Psoas muscle (tissue), 8 donors: ENCODE measurements around the gene EDN1. TPM values are rescaled to one million over a fixed set of nuclear protein-coding genes. Genes with fewer than 3 reads are reported as not detected.

ENCODE experiments used
- ATAC-seq, 4 donors: fragments of 200-7000 bp; cut with Tn5 transposase; one replicate each; pipeline ENCODE4 v1.9.1; 2020; ENCODE audit warnings: moderate library complexity in 3 of 4, mild to moderate bottlenecking in 2 of 4
- DNase-seq, 2 donors: peaks; one replicate each; pipeline ENCODE4 v3.0.0-alpha.2; 2020
- H3K27ac ChIP-seq: fragments of 200-600 bp; one replicate; pipeline ENCODE4 v1.8.0; 2022
- H3K27me3 ChIP-seq, 3 donors: fragments of 200-600 bp in 1 of 3; one replicate each; pipeline versions ENCODE4 v1.6.1 to v1.8.0; 2013 to 2022; ENCODE audit warnings: low read length in 2 of 3, mild to moderate bottlenecking in 2 of 3, moderate library complexity in 1 of 3; ENCODE audit not compliant: insufficient read depth in 3 of 3
- H3K36me3 ChIP-seq, 2 donors: fragments of 200-600 bp in 1 of 2; one replicate each; pipeline versions ENCODE4 v1.6.1 to v1.8.0; 2013 to 2022; ENCODE audit warnings: low read depth in 1 of 2, mild to moderate bottlenecking in 1 of 2, moderate library complexity in 1 of 2; ENCODE audit not compliant: insufficient read depth in 1 of 2
- H3K4me1 ChIP-seq: fragments of 200-600 bp; one replicate; pipeline ENCODE4 v1.8.0; 2022
- H3K4me3 ChIP-seq: fragments of 200-600 bp; one replicate; pipeline ENCODE4 v1.8.0; 2022; ENCODE audit warnings: mild to moderate bottlenecking
- H3K9me3 ChIP-seq: fragments of 200-600 bp; one replicate; pipeline ENCODE4 v1.8.0; 2022
- WGBS, 3 donors: extraction: QIAGEN DNeasy Blood & Tissue Kit; methylation state at CpG; one replicate each; pipeline versions ENCODE4 v1.1.6 to v1.1.7; 2013; 5-methylcytosine and 5-hydroxymethylcytosine counted together
- intact Hi-C, 2 donors: fragments of 100-400 bp; cut with DNase I; formaldehyde crosslinking; loops; one replicate each; pipeline versions ENCODE4 v1.11.0 to v1.14.2; 2022
- polyA plus RNA-seq, 3 donors: library from polyadenylated mRNA; stranded (reverse); fragments of 200-250 nt; gene quantifications; one replicate each; pipeline ENCODE4 v1.2.3, GENCODE V29; 2013
- total RNA-seq, 4 donors: library from RNA; stranded (reverse); fragmentation: NEBNext Ultra II Directional in 2 of 4; extraction: Animal tissue kit (Norgen Biotek cat#: 25700) in 2 of 4; gene quantifications; one replicate each; pipeline versions ENCODE4 v1.2.1 to v1.2.4, GENCODE V29; 2021 to 2023
- TF ChIP-seq, protein P1 (sequence below): fragments of 200-600 bp; IDR thresholded peaks from one replicate; pipeline ENCODE4 v1.8.0; 2022; ENCODE audit warnings: antibody characterized with exemption
- donor health status: healthy with polysubstance abuse.
- donor health status: DM: no; HTN: no; CAD: no; lungs with moderate emphysema.
- donor health status: Bipolar disorder and iron deficiency.
- donor health status: healthy.
- donor health status: DM: yes; HTN: yes; CAD: no.
- donor health status: DM: no; HTN: no; CAD: no.
- donor health status: DM: no; HTN: no; CAD: no.
- donor health status: DM: yes; HTN: yes; CAD: no.

Gene EDN1
- total and polyA plus RNA-seq, 7 donors: 0.68 to 3.7 (median 2.0) TPM

GRCh38 chr6:12343440-12344162 lies 53.4 kb downstream of the EDN1 start:
- TF ChIP-seq, protein P1, sequence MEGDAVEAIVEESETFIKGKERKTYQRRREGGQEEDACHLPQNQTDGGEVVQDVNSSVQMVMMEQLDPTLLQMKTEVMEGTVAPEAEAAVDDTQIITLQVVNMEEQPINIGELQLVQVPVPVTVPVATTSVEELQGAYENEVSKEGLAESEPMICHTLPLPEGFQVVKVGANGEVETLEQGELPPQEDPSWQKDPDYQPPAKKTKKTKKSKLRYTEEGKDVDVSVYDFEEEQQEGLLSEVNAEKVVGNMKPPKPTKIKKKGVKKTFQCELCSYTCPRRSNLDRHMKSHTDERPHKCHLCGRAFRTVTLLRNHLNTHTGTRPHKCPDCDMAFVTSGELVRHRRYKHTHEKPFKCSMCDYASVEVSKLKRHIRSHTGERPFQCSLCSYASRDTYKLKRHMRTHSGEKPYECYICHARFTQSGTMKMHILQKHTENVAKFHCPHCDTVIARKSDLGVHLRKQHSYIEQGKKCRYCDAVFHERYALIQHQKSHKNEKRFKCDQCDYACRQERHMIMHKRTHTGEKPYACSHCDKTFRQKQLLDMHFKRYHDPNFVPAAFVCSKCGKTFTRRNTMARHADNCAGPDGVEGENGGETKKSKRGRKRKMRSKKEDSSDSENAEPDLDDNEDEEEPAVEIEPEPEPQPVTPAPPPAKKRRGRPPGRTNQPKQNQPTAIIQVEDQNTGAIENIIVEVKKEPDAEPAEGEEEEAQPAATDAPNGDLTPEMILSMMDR: no peak
- ATAC-seq (no peak), DNase-seq (no peak)
- H3K27me3 ChIP-seq: peaks cover 0 to 9% (median 0%) of the 10 kb centered on the region in 3 donors
- no peaks in the 10 kb centered on the region for H3K9me3 ChIP-seq
- H3K27ac ChIP-seq: no peak overlapping the region
- no peaks in the 10 kb centered on the region for H3K4me1 ChIP-seq
- 58 to 71% (median 63%) methylated on average over 8 of the region's 8 CpGs for WGBS, 3 donors
- intact Hi-C loops: no loop called here
- no peak overlapping the region for H3K4me3 ChIP-seq
- H3K36me3 ChIP-seq: no peaks in the 10 kb centered on the region

DNA sequence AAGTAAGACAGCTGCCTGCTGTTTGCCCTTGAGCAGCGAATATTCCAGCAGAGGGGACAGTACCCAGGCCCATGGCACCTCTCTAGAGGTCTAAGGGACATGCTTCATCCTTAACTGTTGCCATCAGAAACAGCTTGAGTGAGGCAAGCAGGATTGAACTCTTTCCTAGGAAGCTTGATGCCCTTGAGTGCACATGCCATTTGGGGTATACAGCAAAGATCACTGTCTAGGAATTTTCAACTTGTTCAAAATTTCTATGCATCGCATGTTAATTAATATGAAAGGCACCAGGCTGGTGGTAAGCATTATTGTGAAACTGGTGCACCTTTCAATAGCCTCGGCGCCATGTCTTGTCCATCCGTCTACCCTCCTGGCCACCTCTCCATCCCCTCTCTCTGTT lies 54.1 kb downstream of the EDN1 start:
- H3K4me1 ChIP-seq: no peaks in the 10 kb centered on the region
- intact Hi-C loops: no loop called here
- peaks cover 0 to 9% (median 0%) of the 10 kb centered on the region in 3 donors for H3K27me3 ChIP-seq
- 89 to 99% (median 95%) methylated on average over 5 of the region's 5 CpGs for WGBS, 3 donors
- H3K36me3 ChIP-seq: no peaks in the 10 kb centered on the region
- H3K4me3 ChIP-seq: no peak overlapping the region
- TF ChIP-seq, protein P1: no peak
- no peak for DNase-seq
- no peak overlapping the region for H3K27ac ChIP-seq
- no peak for ATAC-seq
- no peaks in the 10 kb centered on the region for H3K9me3 ChIP-seq

GRCh38 chr6:12344961-12345693 lies 55.0 kb downstream of the EDN1 start:
- H3K9me3 ChIP-seq: no peaks in the 10 kb centered on the region
- no peak for DNase-seq
- TF ChIP-seq, protein P1: no peak
- peaks cover 0 to 9% (median 0%) of the 10 kb centered on the region in 3 donors for H3K27me3 ChIP-seq
- no peak overlapping the region for H3K27ac ChIP-seq
- intact Hi-C loops: no loop called here
- ATAC-seq: no peak
- H3K4me1 ChIP-seq: no peaks in the 10 kb centered on the region
- H3K36me3 ChIP-seq: no peaks in the 10 kb centered on the region
- 68 to 71% (median 71%) methylated on average over 6 of the region's 6 CpGs for WGBS, 3 donors
- no peak overlapping the region for H3K4me3 ChIP-seq

DNA sequence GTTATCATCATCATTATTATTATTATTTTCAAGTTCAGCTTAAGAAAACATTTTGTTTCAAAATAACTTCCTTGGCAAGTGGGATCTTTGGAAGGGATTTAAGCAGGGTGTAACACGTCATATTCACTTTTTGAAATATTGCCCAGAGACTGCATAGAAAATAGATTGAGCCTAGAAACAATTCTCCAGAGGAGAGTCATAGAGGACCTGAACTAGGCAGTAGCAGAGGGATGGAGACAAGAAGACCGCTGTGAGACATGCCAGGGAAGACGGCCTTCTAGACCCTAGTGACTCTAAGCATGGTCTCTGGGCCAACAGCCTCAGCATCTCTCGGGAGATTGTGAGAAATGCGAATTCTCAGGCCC lies 55.5 kb downstream of the EDN1 start:
- no peaks in the 10 kb centered on the region for H3K9me3 ChIP-seq
- ATAC-seq: no peak
- no peak overlapping the region for H3K27ac ChIP-seq
- TF ChIP-seq, protein P1: no peak
- no peak overlapping the region for H3K4me3 ChIP-seq
- intact Hi-C loops: no loop called here
- H3K4me1 ChIP-seq: no peaks in the 10 kb centered on the region
- 64 to 69% (median 65%) methylated on average over 5 of the region's 5 CpGs for WGBS, 3 donors
- DNase-seq: no peak
- H3K36me3 ChIP-seq: no peaks in the 10 kb centered on the region
- H3K27me3 ChIP-seq: peaks cover 0 to 9% (median 0%) of the 10 kb centered on the region in 3 donors
